A172 (cell line): Measurements from ENCODE around the gene IER3IP1. TPM values are rescaled to one million over a fixed set of nuclear protein-coding genes. Genes with fewer than 3 reads are reported as not detected.

Experiments
- total RNA-seq: library from RNA; depleted of rRNA; stranded (reverse); fragments of >200 nt; shearing (Covaris generic); gene quantifications from 2 replicates; pipeline ENCODE4 v1.2.3, GENCODE V29; 2014; rRNA removed

IER3IP1 gene
- total RNA-seq, 1 experiment from 2014 or later = 25.6 TPM

Other genes starting within 250 kb of the IER3IP1 start
- not detected in 2 replicates for gene ELOA2, start 140.7 kb downstream of the IER3IP1 start, total RNA-seq
- 18.2 and 22.3 TPM in 2 replicates for gene HDHD2, start 25.9 kb downstream of the IER3IP1 start, total RNA-seq
- gene SKOR2, start 75.3 kb upstream of the IER3IP1 start, total RNA-seq = not detected in 2 replicates